Ovary (tissue), 3 donors: ENCODE data around the gene MAD1L1.

Source experiments
- POLR2A ChIP-seq: fragments of 450-650 bp; IDR thresholded peaks from one replicate; pipeline ENCODE4 v1.6.1; 2017; ENCODE audit warnings: antibody characterized with exemption, mild to moderate bottlenecking, moderate library complexity
- TF ChIP-seq, protein P1 (sequence below), 3 donors: fragments of 450-650 bp in 2 of 3; fragments of 200-600 bp in 1 of 3; IDR thresholded peaks; one replicate each; pipeline versions ENCODE4 v1.5.1 to v1.8.0; 2016 to 2022; ENCODE audit warnings: antibody characterized with exemption in 3 of 3, mild to moderate bottlenecking in 1 of 3
- donor health status: DM: no; HTN: no; CAD: no.

DNA sequence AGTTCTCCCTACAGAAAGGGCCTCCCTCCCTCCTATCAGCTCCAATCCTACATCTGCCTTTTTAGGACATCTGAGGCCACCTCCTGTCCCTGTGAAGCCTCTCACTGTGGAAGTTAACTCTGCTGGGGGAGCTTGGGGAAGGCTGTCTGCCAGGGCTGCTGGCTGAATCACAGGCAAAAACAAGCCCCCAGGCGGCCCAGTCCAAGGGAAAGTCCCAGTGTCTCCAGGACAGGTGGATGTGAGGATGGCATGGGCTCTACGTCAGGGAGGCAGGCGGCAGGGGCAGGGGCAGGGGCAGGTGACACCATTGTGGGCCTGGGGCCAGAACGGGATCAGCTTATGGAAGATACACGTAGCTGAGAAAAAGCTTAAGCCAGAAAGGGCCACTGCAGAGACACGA is 240.2 kb downstream of the MAD1L1 start:
- TF ChIP-seq POLR2A = no peak
- TF ChIP-seq, protein P1, sequence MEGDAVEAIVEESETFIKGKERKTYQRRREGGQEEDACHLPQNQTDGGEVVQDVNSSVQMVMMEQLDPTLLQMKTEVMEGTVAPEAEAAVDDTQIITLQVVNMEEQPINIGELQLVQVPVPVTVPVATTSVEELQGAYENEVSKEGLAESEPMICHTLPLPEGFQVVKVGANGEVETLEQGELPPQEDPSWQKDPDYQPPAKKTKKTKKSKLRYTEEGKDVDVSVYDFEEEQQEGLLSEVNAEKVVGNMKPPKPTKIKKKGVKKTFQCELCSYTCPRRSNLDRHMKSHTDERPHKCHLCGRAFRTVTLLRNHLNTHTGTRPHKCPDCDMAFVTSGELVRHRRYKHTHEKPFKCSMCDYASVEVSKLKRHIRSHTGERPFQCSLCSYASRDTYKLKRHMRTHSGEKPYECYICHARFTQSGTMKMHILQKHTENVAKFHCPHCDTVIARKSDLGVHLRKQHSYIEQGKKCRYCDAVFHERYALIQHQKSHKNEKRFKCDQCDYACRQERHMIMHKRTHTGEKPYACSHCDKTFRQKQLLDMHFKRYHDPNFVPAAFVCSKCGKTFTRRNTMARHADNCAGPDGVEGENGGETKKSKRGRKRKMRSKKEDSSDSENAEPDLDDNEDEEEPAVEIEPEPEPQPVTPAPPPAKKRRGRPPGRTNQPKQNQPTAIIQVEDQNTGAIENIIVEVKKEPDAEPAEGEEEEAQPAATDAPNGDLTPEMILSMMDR (IDR thresholded peaks at IDR 0.05) = no peak
